Activated CD8-positive, alpha-beta T cell treated with anti-CD3 and anti-CD28 coated beads for 36 hours (primary cell): ENCODE measurements around the gene CCL22. TPM values are rescaled to one million over a fixed set of nuclear protein-coding genes. Genes with fewer than 3 reads are reported as not detected.

Experiments
- ATAC-seq: fragments of 200-7000 bp; cut with Tn5 transposase; one replicate; pipeline ENCODE4 v1.10.0; 2021; ENCODE audit warnings: mild to moderate bottlenecking, moderate library complexity
- CTCF ChIA-PET: fragments of 350-600 bp; sonication (Branson Sonifier 250); formaldehyde crosslinking; loops from one replicate; lab custom pipeline; 2021; ENCODE audit warnings: antibody characterized with exemption; lab: Charles Lee
- POLR2A ChIA-PET: fragments of 350-600 bp; sonication (Branson Sonifier 250); formaldehyde crosslinking; loops from one replicate; lab custom pipeline; 2021; ENCODE audit warnings: antibody characterized with exemption; lab: Charles Lee
- DNase-seq: peaks from one replicate; pipeline ENCODE4 v3.0.0-alpha.2; 2020
- H3K27ac Mint-ChIP-seq: one replicate; pipeline ENCODE4 v1.8.0; 2021; ENCODE audit warnings: mild to moderate bottlenecking, mixed read lengths
- H3K27me3 Mint-ChIP-seq: one replicate; pipeline ENCODE4 v1.8.0; 2021; ENCODE audit warnings: mixed read lengths
- H3K36me3 Mint-ChIP-seq: one replicate; pipeline ENCODE4 v1.8.0; 2021; ENCODE audit warnings: low read depth, mixed read lengths
- H3K4me1 Mint-ChIP-seq: one replicate; pipeline ENCODE4 v1.8.0; 2021; ENCODE audit warnings: low read depth, mixed read lengths
- H3K4me3 Mint-ChIP-seq: one replicate; pipeline ENCODE4 v1.8.0; 2021; ENCODE audit warnings: mild to moderate bottlenecking, moderate library complexity, mixed read lengths
- H3K9me3 Mint-ChIP-seq: one replicate; pipeline ENCODE4 v1.8.0; 2021; ENCODE audit warnings: mixed read lengths
- intact Hi-C: fragments of 100-400 bp; cut with micrococcal nuclease; formaldehyde crosslinking; loops from one replicate; pipeline ENCODE4 v1.10.0; 2022
- total RNA-seq, 2 experiments: library from RNA; stranded (reverse); gene quantifications; one replicate each; pipeline ENCODE4 v1.2.3, GENCODE V29; 2021
- TF ChIP-seq, protein P1 (sequence below): fragments of 200-600 bp; IDR thresholded peaks from one replicate; pipeline ENCODE4 v1.8.0; 2022; ENCODE audit warnings: antibody characterized with exemption, mild to moderate bottlenecking

CCL22 gene
- total RNA-seq, 2 experiments from 2014 or later, result 7.1 to 7.4 TPM

DNA sequence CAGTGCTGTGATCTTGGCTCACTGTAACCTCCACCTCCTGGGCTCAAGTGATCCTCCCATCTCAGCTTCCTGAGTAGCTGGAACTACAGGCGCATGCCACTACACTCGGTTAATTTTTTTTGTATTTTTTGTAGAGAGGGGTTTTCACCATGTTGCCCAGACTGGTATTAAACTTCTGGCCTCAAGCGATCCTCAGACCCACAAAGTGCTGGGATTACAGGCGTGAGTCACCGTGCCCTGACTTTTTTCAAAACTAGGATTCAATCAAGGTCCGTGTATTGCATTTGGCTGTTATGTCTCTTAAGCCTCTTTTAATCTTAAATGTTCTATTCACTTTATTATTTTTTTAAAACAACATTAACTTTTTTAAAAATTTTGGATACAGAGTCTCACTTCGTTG, 4.3 kb upstream of the CCL22 start:
- Mint-ChIP-seq H3K27me3 (peaks cover 11% of the 10 kb centered on the region), H3K9me3 (no peaks in the 10 kb centered on the region), H3K4me1 (peaks cover 22% of the 10 kb centered on the region), H3K36me3 (no peaks in the 10 kb centered on the region), H3K4me3 (no peak overlapping the region), H3K27ac (no peak overlapping the region)
- ChIA-PET POLR2A (interaction anchor here (0.6 kb wide), 1 partner anchor 1062 kb away, joined by 3 read pairs; no protein-coding TSS in a partner anchor), CTCF (interaction anchor here (0.9 kb wide), 1 partner anchor 62 kb away, joined by 3 read pairs; no protein-coding TSS in a partner anchor)
- intact Hi-C loops, result no loop called here
- TF ChIP-seq, protein P1, sequence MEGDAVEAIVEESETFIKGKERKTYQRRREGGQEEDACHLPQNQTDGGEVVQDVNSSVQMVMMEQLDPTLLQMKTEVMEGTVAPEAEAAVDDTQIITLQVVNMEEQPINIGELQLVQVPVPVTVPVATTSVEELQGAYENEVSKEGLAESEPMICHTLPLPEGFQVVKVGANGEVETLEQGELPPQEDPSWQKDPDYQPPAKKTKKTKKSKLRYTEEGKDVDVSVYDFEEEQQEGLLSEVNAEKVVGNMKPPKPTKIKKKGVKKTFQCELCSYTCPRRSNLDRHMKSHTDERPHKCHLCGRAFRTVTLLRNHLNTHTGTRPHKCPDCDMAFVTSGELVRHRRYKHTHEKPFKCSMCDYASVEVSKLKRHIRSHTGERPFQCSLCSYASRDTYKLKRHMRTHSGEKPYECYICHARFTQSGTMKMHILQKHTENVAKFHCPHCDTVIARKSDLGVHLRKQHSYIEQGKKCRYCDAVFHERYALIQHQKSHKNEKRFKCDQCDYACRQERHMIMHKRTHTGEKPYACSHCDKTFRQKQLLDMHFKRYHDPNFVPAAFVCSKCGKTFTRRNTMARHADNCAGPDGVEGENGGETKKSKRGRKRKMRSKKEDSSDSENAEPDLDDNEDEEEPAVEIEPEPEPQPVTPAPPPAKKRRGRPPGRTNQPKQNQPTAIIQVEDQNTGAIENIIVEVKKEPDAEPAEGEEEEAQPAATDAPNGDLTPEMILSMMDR, result no peak
- no peak for ATAC-seq
- no peak for DNase-seq

GRCh38 chr16:57355898-57356414, 2.6 kb upstream of the CCL22 start:
- Mint-ChIP-seq H3K9me3 (no peaks in the 10 kb centered on the region), H3K27me3 (peaks cover 2% of the 10 kb centered on the region), H3K36me3 (no peaks in the 10 kb centered on the region), H3K4me1 (peaks cover 16% of the 10 kb centered on the region), H3K27ac (no peak overlapping the region), H3K4me3 (no peak overlapping the region)
- intact Hi-C loops, result no loop called here
- ATAC-seq (no peak), DNase-seq (no peak)
- TF ChIP-seq, protein P1, result no peak
- POLR2A ChIA-PET, result no interaction called here
- CTCF ChIA-PET, result interaction anchor here (0.8 kb wide), 1 partner anchor 63 kb away, joined by 3 read pairs; no protein-coding TSS in a partner anchor

GRCh38 chr16:57356547-57356946, 2.0 kb upstream of the CCL22 start:
- Mint-ChIP-seq H3K4me1 (peaks cover 16% of the 10 kb centered on the region), H3K27me3 (peaks cover 2% of the 10 kb centered on the region), H3K9me3 (no peaks in the 10 kb centered on the region), H3K27ac (no peak overlapping the region), H3K36me3 (no peaks in the 10 kb centered on the region), H3K4me3 (no peak overlapping the region)
- DNase-seq, result no peak
- TF ChIP-seq, protein P1, result no peak
- ATAC-seq, result no peak
- ChIA-PET POLR2A (no interaction called here), CTCF (interaction anchor here (0.8 kb wide), 1 partner anchor 63 kb away, joined by 3 read pairs; no protein-coding TSS in a partner anchor)
- intact Hi-C loops, result no loop called here

DNA sequence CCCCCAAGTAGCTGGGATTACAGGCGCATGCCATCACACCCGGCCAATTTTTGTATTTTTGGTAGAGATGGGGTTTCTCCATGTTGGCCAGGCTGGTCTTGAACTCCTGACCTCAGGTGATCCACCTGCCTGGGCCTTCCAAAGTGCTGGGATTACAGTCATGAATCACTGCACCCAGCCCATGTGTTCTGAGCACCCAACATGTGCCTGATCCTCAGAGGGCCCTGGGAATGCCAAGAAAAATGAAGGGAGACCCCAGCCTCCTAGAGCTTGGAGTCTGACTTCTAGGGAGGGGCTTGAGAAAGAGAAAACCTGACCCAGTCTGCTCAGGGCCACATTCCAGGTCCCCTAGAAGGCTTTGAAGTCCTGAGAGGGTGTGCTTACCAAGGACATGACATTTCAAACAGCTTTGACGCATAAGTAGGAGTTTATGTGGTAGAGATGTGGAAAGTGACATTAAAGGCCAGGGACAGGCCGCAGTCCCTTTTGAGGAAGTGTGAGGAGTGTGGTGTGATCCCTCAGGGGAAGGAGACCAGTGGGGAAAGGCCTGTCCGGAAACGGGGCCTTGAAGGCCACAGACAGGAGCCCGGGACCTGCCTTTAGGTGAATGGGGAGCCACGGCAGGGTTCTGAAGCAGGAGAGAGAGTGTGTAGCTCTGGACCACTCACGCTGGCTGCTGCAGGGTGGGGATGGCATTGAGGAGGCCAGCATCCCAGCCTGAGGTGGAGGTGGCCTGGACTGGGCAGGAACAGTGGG, 1.1 kb upstream of the CCL22 start:
- ChIA-PET CTCF (no interaction called here), POLR2A (interaction anchor here (0.6 to 0.7 kb wide), 2 partner anchors 165 to 326 kb away, joined by 3 read pairs; no protein-coding TSS in a partner anchor)
- peak overlapping the region; percentile 16 for H3K27ac Mint-ChIP-seq
- no peaks in the 10 kb centered on the region for H3K36me3 Mint-ChIP-seq
- H3K27me3 Mint-ChIP-seq, result no peaks in the 10 kb centered on the region
- TF ChIP-seq, protein P1, result no peak
- no peaks in the 10 kb centered on the region for H3K9me3 Mint-ChIP-seq
- intact Hi-C loops, result no loop called here
- peaks cover 16% of the 10 kb centered on the region for H3K4me1 Mint-ChIP-seq
- DNase-seq, result no peak
- ATAC-seq, result no peak
- H3K4me3 Mint-ChIP-seq, result no peak overlapping the region

- ATAC-seq, result peak; percentile 9
- intact Hi-C loops, result no loop called here
Observed at GRCh38 chr16:57358086-57358420, 530 bp upstream of the CCL22 start.

More at GRCh38 chr16:57358086-57358420, 530 bp upstream of the CCL22 start:
- H3K27ac Mint-ChIP-seq, result peak overlapping the region; percentile 16
- H3K27me3 Mint-ChIP-seq, result no peaks in the 10 kb centered on the region
- ChIA-PET POLR2A (interaction anchor here (0.6 kb wide), 1 partner anchor 166 kb away, joined by 3 read pairs; no protein-coding TSS in a partner anchor), CTCF (no interaction called here)
- peaks cover 16% of the 10 kb centered on the region for H3K4me1 Mint-ChIP-seq
- no peaks in the 10 kb centered on the region for H3K36me3 Mint-ChIP-seq
- TF ChIP-seq, protein P1, result no peak
- DNase-seq, result no peak
- no peak overlapping the region for H3K4me3 Mint-ChIP-seq
- H3K9me3 Mint-ChIP-seq, result no peaks in the 10 kb centered on the region
